SH-SY5Y (cell line): ENCODE measurements around the gene FAM209B.

Experiments used
- GATA2 ChIP-seq: IDR thresholded peaks from 2 replicates; pipeline ENCODE4 v1.6.1; 2011; ENCODE audit warnings: mild to moderate bottlenecking, low read depth, low read length
- GATA3 ChIP-seq: IDR thresholded peaks from 2 replicates; pipeline ENCODE4 v1.6.1; 2011; ENCODE audit warnings: low read depth, mild to moderate bottlenecking, low read length, moderate library complexity

DNA sequence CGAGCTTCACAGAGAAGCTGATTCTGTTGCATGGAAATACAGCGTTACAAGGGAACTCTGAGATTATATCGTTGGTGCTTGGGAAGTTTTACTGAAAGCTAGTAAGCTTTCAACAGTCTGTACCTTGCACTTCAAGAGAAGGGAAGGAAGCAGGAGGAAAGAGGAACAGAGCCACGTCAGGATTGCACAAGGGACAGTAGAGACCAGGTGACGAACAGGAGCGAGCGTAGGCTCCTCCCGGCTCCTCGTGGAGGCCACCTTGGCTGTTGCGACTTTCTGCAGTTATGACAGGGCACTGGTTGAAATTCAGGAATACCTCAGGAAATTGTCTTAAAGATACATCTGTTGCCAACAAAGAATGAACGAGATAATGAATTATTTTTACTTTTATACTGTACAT lies 45.8 kb upstream of the FAM209B start:
- TF ChIP-seq GATA3, result no peak
- no peak for TF ChIP-seq GATA2
